ENCODE data around the gene PASK. TPM values are rescaled to one million over a fixed set of nuclear protein-coding genes. Genes with fewer than 3 reads are reported as not detected.

Gene PASK
- total RNA-seq, 4 donors from 2014 or later = 4.1 to 8.1 (median 5.9) TPM

DNA sequence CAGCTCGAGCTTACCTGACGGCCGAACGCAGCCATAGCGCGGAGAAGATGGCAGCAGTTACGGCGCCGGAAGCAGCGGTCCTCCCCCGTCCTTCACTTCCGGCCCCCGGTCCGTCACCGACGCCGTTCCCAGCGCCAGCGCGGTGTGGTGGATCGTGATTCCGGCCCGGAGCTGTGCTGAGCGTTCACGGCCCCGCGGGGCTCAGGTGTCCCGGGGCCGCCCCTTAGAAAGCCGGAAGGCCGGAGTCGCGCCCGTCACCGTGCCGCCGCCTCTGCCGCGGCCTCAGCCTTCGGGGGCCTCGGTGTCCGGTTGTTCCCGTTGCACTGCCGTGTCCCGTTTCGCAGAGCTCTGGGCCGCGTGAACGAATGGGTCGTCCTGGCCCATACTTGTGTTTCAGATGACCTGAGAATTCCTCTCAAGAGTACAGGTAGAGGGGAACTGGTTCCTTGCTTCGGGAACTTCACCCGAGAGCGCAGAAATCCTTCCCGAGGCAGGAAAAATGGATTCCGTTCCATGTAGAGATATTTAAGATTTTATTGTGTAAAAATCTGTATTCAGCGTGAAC is 47.0 kb downstream of the PASK start, which contains the start of gene MTERF4:
TSS of gene MTERF4 (minus strand) at position 49 of the 565 bp plus-strand sequence. CDS start at position 35, 14 bp downstream.
- H3K9me3 ChIP-seq = no peaks in the 10 kb centered on the region
- H3K27me3 ChIP-seq = no peaks in the 10 kb centered on the region
- H3K27ac ChIP-seq = peak within 1 kb of the TSS; percentile 65 to 93 (median 86)
- peaks cover 0 to 40% (median 13%) of the 10 kb centered on the region in 4 donors for H3K4me1 ChIP-seq
- H3K4me3 ChIP-seq = peak within 1 kb of the TSS; percentile 83 to 97 (median 92)
- 0 to 1% methylated on average over 38 to 55 of the region's 56 CpGs for WGBS, 2 donors
- peak in 1 of 2 donors; percentile 51 for TF ChIP-seq POLR2A (IDR thresholded peaks at IDR 0.05)
- TF ChIP-seq, protein P1, sequence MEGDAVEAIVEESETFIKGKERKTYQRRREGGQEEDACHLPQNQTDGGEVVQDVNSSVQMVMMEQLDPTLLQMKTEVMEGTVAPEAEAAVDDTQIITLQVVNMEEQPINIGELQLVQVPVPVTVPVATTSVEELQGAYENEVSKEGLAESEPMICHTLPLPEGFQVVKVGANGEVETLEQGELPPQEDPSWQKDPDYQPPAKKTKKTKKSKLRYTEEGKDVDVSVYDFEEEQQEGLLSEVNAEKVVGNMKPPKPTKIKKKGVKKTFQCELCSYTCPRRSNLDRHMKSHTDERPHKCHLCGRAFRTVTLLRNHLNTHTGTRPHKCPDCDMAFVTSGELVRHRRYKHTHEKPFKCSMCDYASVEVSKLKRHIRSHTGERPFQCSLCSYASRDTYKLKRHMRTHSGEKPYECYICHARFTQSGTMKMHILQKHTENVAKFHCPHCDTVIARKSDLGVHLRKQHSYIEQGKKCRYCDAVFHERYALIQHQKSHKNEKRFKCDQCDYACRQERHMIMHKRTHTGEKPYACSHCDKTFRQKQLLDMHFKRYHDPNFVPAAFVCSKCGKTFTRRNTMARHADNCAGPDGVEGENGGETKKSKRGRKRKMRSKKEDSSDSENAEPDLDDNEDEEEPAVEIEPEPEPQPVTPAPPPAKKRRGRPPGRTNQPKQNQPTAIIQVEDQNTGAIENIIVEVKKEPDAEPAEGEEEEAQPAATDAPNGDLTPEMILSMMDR (IDR thresholded peaks at IDR 0.05) = no peak
- peak; percentile 67 to 95 for TF ChIP-seq EP300 (IDR thresholded peaks at IDR 0.05)
- DNase-seq (ENCODE audit: low spot score in 2 of 2) = peak; percentile 60 to 72
- peaks cover 0 to 25% (median 0%) of the 10 kb centered on the region in 3 donors for H3K36me3 ChIP-seq

DNA sequence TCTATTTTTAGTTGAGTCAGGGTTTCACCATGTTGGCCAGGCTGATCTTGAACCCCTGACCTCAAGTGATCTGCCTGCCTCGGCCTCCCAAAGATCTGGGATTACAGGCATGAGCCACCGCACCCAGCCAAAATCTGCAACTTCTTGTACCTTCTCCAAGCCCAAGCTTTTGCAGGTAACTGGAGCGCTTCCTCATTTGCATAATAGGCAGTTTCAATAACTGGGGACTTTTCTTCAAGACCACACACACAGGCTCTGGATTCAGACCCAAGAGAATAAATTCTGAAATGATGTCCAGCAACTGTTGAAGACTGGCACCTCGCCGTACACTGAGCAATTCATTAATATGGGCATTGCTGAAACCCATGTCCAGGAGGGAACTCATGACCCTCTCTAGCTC is 50.0 kb downstream of the PASK start:
- H3K9me3 ChIP-seq = no peaks in the 10 kb centered on the region
- no peak overlapping the region for H3K4me3 ChIP-seq
- 92 to 93% methylated on average over 5 of the region's 5 CpGs for WGBS, 2 donors
- no peak overlapping the region for H3K27ac ChIP-seq
- peaks cover 0 to 56% (median 0%) of the 10 kb centered on the region in 3 donors for H3K36me3 ChIP-seq
- H3K27me3 ChIP-seq = no peaks in the 10 kb centered on the region
- TF ChIP-seq, protein P1 (IDR thresholded peaks at IDR 0.05) = no peak
- TF ChIP-seq EP300 (IDR thresholded peaks at IDR 0.05) (no peak), POLR2A (IDR thresholded peaks at IDR 0.05) (no peak)
- peaks cover 0 to 40% (median 13%) of the 10 kb centered on the region in 4 donors for H3K4me1 ChIP-seq
- DNase-seq (ENCODE audit: low spot score in 2 of 2) = no peak

DNA sequence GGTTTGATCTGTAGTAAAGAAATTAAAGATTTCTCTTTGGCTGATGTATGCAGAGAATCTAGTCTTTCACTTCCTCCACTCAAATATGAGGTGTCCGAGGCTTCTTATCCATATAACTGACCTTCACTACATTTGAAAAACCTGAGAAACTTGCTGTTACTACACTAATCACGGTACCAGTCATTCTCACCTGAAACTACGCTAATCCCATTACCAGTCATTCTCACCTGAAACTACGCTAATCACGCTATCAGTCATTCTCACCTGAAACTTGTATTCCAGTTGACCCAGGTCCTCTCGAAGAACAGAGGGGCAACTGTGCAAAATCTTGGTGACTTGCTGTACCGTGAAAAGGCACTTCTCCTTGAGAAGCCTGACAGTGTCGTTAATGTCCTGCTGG is 52.3 kb downstream of the PASK start:
- Histone ChIP-seq H3K27me3 (no peaks in the 10 kb centered on the region), H3K9me3 (no peaks in the 10 kb centered on the region), H3K36me3 (peaks cover 0 to 78% (median 3%) of the 10 kb centered on the region in 3 donors), H3K4me1 (peaks cover 0 to 35% (median 7%) of the 10 kb centered on the region in 4 donors), H3K4me3 (no peak overlapping the region), H3K27ac (no peak overlapping the region)
- no peak for DNase-seq (ENCODE audit: low spot score in 2 of 2)
- TF ChIP-seq POLR2A (IDR thresholded peaks at IDR 0.05) = no peak
- TF ChIP-seq, protein P1 (IDR thresholded peaks at IDR 0.05) = no peak
- TF ChIP-seq EP300 (IDR thresholded peaks at IDR 0.05) = no peak
- WGBS, 2 donors = 90 to 92% methylated on average over 8 of the region's 8 CpGs

DNA sequence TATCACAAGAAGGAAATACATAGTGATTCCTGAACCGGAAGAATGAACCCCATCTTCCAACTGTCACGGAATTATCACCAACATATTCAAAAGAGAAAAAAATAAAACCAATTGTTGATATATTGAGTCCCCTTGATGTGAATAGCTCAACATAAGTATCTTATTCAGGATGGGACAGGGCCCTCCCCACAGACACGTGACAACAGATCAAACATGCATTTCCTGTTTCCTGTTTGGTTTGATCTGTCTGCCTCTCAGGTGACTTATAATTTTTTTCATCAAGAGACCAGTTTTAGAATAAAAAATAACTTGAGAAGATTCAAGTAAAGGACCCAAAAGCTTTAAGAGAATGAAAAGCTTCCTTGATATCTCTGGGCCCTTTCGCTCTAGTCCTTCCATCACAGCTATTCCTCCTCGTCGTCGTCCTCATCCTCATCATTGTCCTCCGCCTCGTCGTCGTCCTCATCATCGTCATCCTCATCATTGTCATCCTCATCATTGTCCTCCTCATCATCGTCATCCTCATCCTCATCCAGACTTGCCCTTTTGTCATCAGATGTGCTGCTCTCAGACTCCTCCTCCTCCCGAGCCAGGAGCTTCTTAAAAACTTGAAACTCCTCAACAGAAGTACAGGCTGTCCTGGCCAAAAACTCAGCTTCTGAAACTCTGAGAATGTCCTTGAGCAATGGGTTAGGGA is 53.5 kb downstream of the PASK start:
- 83 to 88% methylated on average over 14 of the region's 14 CpGs for WGBS, 2 donors

More for the DNA sequence above, 53.5 kb downstream of the PASK start:
- Histone ChIP-seq H3K4me1 (peaks cover 0 to 33% (median 2%) of the 10 kb centered on the region in 4 donors), H3K4me3 (no peak overlapping the region), H3K27me3 (no peaks in the 10 kb centered on the region), H3K27ac (no peak overlapping the region), H3K9me3 (no peaks in the 10 kb centered on the region), H3K36me3 (peaks cover 0 to 91% (median 3%) of the 10 kb centered on the region in 3 donors)
- TF ChIP-seq POLR2A (IDR thresholded peaks at IDR 0.05) (no peak), EP300 (IDR thresholded peaks at IDR 0.05) (no peak)
- TF ChIP-seq, protein P1 (IDR thresholded peaks at IDR 0.05) = no peak
- no peak for DNase-seq (ENCODE audit: low spot score in 2 of 2)

All from tibial nerve (tissue), 4 donors.